G401.6 (cell line): ENCODE data around the gene BTD.

Experiments used
- FAIRE-seq: peaks from 2 replicates; lab custom pipeline; 2012; peaks lifted over from hg19 to GRCh38; lab: Jason Lieb, UNC

BTD gene, protein sequence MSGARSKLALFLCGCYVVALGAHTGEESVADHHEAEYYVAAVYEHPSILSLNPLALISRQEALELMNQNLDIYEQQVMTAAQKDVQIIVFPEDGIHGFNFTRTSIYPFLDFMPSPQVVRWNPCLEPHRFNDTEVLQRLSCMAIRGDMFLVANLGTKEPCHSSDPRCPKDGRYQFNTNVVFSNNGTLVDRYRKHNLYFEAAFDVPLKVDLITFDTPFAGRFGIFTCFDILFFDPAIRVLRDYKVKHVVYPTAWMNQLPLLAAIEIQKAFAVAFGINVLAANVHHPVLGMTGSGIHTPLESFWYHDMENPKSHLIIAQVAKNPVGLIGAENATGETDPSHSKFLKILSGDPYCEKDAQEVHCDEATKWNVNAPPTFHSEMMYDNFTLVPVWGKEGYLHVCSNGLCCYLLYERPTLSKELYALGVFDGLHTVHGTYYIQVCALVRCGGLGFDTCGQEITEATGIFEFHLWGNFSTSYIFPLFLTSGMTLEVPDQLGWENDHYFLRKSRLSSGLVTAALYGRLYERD

DNA sequence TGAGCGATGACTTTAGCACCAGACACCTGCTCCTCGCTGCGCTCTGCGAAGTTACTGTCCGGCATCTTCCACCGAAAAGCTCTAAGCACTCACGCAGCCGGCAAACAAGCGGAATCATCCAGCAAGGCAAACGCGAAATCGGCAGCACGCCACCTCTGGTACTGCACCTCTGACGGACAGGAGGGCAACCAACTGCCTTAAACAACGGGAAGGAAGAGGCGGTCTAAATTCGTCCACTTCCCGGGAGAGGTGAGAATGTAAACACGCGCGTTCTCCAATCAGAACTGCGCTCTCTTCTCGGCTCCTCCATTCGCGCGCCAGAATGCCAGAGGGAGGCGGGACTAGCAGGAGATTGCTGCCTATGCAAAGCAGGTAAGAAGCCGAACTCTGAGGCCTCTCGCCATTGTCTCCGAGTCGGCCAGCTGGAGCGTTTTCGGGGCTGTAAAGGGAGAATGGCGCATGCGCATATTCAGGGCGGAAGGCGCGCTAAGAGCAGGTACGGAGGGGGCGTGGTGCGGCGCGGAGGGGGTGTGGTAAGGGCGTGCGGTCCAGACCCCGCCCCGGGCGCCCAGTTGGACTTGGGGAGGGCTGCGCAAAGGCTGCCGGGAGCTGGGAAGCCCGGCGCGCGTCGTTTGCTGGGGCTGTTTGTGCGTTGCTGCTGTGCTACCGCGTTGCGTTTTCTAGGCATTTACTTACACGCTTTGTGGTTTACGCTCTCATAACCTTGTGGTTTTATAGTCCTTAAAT is at the start of gene BTD, which contains the start of gene HACL1:
TSS of gene BTD (plus strand) at position 347 of the 747 bp plus-strand sequence. CDS start 33,695 bp downstream, outside the sequence.
TSS of gene HACL1 (minus strand) at position 171 of the 747 bp plus-strand sequence. CDS start at position 65, 106 bp downstream.
- FAIRE-seq = peak; percentile 98

DNA sequence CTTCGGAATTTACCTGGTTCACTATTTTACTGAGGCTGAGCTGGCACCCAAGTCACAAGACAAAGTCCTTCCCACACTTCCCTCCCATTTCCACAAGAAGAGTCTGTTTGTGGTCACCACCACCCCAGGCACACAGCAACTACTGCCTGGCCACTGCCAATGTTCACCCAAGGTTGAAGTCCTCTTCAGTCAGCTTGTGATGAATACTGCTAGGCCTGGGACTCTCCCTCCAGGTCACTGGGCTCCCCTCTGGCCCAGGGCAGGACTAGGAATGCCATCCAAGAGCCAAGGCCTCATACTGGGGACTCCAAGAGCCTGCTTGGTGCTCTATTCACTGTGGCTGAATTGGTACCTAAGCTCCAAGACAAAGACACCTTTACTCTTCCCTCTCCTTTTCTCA is 49.6 kb upstream of the BTD start:
- no peak for FAIRE-seq

DNA sequence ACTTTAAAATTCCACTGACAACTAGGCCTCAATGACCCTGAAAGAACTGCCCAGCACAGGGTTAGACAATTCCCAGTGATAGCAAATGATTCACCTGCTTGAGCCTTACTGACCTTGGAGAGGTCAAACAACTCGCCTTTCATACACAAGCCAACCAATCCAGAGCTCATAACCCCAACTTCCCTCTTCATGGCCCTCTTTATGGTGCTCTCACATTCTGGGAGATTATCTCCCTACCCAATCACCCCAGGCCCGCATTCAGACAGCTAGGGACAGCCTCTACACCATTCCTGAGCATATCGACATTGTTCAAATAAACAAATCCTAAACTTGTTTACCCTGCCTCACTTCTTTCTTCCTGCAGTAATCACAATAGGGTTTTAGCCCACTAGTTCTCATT is 47.8 kb upstream of the BTD start:
- no peak for FAIRE-seq

DNA sequence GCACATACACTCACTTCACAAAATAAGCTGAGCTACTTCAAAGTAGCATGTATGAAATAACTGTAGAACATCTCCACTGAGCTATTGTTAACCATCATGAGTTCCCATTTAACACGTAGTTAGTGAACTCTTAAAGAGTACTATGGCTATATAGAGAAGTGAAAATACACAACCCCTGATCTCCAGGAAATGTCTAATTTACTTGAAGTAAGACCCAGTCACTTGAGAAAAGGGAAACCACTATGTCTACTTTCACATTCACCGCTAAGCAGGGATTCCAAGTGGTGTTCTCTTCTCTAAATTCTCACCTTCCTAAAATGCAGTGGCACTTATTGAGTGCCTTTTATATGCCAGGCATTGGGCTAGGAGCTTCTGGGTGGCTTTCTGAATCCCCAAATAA is 45.0 kb upstream of the BTD start:
- FAIRE-seq = no peak

DNA sequence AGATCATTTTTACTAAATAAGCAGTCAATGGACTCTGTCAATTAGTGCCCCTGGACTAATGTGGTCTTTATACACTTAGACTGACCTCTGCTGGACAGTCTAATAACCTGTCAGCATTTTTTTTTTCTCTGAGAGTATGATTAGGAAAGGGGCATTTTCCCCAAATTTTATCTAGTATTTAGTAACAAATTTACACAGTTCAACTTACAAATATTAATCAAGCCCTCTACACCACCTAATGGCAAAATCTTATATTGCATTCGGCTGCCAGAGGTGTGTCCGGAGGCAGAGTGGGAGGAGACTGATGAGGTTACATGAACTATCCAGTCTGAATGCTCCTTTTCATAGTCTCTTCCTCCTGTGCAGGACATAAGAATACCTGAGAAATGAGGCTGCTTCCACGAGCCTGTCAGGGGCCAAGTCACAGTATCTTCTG is 44.0 kb upstream of the BTD start:
- FAIRE-seq = peak; percentile 94

DNA sequence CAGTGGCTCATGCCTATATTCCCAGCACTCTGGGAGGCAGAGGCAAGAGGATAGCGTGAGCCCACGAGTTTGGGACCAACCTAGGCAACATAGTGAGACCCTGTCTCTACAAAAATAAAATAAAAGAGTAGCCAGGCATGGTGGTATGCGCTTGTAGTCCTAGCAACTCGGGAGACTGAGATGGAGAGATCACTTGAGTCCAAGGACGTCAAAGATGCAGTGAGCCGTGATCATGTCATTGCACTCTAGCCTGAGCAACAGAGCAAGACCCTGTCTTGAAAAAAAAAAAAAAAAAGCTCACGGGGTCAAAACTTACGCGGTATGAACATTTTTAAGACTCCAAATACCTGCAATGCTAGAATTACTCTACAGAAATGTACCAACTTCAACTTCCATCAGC is 43.0 kb upstream of the BTD start:
- no peak for FAIRE-seq

DNA sequence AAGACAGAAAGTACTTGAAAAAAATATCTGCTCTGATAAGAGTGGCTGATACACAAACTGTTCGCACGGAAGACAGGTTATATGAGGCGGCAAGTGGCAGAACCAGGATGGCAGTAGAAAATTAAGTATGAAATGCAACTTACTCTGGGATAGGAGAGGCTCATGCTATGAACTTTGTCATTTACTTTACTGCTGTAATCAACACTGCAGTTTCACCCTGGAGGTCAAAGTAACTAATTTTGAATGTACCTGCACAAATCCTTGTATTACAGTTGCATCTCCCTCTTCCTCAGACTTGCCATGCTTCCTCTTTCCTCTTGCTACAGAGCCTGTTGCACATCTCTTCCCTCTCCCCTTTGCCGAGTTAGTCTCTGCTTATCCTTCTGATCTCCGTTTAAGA is 39.0 kb upstream of the BTD start:
- FAIRE-seq = no peak

DNA sequence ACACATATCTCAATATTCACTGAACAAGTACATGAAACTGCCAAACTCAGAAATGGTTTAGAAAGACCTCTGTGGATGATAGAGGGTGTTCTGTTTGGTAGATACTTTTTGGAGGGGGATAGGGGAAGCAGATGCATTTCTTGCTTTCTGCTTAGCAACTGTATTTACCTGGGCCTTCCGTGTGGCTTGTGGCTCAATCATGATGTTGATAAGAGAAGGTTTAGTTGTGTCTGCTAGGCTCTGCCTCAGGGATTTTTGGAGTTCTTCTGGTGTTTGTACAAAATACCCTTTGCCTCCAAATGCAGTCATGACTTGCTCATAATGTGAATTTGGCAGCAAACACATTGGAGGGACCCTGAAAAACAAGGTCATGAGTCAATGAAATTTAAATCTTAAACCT is 38.4 kb upstream of the BTD start:
- FAIRE-seq = no peak

DNA sequence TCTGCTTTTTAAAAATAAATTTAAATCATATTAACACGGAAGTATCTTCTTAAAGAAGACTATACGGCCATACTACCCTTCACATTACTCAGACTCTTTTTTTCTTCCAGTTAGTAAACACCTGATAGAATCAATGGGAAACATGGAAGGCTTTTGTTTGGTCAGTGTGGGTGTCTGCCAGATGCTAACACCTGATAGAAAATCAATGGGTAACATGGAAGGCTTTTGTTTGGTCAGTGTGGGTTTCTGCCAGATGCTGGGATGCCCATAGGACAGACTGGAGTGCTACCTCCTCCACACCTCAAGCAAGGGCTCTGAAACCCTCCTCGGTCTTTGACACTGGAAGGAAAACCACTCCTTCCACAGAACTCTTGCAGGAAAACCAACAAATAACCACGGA is 29.4 kb upstream of the BTD start:
- no peak for FAIRE-seq

DNA sequence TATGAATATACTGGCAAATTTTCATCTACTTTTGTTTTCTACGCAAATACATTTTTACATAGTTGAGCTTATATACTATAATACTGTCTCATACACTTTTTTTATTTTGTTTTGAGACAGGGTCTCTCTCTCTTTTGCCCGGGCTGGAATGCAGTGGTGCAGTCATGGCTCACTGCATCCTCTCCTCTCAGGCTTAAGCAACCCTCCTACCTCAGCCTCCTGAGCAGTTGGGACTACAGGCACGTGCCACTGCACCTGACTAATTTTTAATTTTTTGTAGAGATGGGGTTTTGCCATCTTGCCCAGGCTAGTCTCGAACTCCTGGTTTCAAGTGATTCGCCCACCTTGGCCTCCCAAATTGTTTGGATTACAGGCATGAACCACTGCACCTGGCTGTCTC is 26.1 kb upstream of the BTD start:
- no peak for FAIRE-seq

DNA sequence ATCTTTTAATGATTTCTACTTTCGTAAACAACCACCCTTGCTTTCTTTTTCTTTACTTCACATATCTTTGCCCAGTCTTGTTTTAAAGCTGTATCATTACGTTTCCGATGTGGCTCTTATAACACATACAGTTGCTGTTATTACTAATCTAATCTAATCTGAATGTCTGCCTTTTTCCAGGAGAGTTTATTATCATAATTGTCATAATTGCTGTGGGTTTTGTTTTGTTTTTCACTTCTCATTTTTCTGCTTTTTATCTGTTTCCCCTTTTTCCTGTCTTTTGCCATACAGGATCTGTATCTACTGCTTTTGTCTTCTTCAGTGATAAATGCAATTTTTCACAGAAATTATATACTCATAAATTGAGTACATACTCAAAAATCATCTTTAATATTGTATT is 25.1 kb upstream of the BTD start:
- no peak for FAIRE-seq

DNA sequence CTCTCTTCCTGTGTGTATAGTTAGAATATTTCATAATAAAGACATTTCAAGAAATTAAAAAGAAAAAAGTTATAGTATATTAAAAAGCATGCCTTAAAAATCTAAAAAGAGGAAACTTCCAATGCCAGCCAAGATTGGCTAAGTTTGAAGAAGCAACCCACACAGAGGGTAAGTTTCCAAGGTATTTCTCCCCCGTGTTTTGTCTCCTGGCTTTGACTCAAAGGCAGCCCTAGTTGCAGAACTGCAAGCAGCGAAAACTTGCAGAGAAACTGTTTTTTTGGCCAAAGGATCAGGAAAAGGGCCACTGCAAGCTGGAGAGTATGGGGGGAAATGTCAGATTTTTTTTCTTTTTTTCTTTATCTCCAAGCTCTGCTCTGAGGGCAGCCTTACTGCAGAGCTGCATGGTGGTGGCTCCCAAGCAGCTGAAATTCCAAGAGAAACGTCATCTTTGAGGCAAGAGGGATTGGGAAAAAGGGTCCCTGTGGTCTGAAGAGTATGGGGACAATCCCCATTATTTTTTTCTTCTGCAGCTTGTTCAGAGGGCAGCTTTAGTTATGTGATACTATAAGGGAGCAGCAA is 23.2 kb upstream of the BTD start:
- FAIRE-seq = no peak

DNA sequence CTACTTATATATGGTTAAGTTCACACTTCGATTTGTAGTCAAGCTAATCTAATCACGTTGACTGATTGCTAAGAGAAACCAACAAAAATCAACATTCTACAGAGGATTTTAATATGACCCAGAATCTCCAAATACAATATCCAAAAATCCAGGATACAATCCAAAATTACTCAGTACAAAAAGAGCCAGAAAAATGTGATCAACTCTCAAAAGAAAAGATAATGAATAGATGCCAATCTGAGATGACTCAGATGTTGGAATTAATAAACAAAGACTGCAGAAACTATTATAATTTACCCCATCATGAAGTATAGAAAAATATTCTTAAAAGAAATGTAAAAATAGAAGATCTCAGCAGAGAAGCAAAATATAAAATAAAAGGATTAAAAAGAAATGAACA is 22.5 kb upstream of the BTD start:
- no peak for FAIRE-seq

DNA sequence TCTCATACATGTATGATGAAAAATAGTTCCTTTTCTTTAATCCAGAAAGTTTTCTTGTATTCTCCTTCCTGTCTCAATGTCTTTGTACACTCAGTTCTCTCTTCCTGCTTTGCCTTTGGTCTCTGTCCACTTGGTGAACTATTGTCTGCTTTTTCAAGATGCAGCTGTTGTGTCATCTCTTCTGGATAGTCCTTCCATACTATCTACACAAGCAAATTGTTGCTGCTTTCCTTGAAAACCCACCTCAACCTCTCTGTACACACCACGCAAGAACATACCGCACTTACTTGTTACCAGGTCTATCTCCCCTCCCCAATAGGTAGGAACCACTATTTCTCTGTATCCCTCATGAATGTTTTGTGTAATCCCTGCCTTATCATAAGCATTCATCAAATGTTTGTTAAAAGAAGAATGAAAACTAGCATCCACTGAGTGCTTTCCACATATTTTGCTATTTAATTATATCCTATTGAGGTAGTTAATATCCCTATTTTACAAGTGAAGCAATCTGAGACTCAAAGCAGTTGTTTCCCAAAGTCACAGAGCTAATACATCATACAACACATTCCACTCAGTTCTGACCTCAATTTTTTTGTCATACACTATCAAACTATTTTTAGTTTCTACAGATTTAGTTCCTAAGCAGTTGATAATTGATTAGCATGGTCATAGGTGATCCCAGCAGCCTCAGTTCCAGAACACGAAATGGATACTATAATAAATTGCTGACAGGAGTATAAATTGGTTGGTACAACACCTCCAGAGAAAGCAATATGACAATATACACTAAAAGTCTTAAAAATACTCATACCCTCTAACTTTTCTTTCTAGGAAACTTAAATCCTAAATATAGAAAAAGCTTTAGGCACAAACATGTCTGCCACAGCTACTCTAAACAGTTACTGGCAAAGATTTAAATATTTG is 19.8 kb upstream of the BTD start:
- FAIRE-seq = no peak

DNA sequence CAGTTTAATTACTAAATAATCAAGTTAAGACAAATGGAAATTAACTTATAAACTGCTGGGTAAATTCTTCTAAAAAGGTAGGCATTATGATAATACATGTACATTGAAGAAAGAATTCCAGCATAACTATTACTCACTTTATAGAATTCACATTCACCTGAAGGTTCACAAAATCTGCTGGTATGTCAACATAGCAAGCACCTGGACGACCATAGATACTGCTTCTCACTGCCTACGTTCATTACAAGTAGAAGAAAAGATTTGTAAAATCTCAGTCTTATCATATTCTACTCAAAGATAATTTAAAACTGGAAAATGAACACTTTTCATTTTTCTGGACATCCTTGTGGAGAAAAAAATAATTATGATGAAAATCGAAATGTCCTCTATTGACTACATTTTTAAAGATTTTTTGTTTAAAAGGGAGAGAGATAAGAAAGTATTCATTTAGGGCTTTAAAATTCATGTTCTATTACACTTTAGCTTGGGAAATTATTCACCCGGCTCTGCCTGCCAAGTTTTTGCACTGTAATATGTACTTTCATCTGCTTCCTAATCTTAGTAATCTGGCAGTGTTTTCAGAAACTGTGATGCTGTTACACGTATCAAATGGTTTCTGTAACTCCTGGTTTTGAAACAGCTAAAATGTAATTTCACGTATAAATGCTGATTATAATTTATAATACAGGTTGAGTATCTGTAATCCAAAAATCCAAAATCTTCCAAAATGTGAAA is 16.3 kb upstream of the BTD start:
- FAIRE-seq = no peak

DNA sequence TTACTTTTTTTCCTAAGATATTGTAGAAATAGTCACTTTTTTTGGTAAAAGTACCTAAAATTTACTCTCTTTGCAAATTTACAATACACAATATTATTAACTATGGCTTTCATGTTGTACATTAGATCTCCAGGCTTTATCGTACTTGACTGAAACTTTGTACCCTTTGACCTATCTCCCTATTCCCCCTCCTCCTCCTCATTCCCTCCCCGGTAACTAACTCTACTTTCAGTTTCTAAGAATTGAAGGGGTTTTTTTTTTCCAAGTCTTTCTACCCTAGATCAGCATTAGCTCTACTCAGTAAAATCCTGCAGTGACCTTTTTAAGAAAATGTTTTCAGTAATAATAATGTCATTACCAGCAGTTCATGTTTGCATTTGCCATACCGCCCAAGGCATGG is 10.3 kb upstream of the BTD start:
- no peak for FAIRE-seq

DNA sequence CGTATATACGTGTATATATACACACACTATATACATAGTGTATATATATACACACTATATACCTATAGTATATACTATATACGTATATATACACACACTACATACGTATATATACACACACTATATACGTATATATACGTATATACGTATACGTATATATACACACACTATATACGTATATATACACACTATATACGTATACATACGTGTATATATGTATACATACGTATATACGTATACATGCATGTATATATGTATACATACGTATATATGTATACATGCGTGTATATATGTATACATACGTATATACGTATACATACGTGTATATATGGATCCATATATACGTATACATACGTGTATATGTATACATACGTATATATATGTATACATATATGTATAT is 9.6 kb upstream of the BTD start:
- FAIRE-seq = no peak

DNA sequence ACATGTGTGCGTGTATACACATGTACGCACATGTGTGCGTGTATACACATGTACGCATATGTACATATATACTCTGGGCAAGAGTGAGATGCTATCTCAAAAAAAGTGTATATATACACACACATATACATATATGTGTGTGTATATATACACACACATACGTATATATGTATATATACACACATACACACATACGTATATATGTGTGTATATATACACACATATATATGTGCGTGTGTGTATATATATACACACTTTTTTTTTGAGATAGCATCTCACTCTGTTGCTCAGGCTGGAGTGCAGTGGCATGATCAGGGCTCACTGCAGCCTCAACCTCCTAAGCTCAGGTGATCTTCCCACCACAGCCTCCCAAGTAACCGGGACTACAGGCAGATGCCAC is 8.6 kb upstream of the BTD start:
- FAIRE-seq = no peak

DNA sequence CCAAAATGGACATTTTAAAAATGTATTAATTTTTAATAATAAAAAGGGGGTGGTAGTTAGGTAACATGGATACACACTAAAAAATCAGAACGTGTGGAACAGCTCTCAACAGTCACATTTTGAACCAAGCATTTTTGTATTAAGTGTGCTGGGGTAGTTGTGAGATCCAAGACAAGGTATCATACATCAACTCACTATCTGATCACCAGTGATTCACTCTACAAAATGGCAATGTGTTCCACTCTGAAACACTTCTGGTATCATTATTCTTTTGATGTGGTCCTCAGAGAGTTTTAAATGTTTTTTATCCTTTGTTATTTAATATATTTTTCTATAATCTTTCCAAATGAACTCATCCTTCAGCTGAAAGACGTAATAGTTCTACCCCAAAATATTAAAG is 5.6 kb upstream of the BTD start:
- no peak for FAIRE-seq

DNA sequence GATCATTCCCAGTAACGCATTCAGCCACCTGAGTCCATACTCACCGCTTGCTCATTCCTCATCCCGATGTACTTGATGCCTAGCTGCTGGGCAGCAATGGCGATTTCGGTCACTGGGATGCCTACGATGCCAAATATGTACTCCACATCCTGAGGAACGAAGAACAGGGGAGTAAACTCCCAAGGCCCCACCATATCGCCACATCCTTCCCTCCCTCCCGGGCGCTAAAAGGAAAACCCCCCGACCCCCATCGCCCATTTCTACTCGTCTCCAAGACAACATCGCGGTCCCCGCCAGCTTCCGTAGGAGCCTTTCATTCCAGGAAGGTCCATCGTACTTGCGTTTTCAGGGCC is 523 bp upstream of the BTD start:
- FAIRE-seq = no peak

DNA sequence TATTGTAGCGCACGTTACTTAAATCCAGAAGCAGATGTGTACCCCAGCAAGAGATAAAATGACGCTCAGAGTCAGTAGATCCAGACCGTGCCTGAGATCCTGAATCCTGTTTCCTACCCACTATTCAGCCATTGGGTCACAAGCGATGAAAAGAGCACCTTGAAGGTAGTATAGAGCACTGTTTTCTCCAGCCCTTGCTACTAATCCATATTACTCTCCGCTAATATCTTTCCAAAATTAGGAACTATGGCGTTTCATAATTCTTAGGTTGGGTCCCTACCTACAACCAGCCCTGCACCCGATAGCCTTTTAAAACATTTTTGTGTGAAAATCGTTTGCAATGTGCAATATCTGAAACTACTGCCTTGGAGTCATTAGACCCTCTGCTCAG is 596 bp downstream of the BTD start:
- no peak for FAIRE-seq
